Head of caudate nucleus (tissue), 42 donors: ENCODE results near the gene NCAPG2.

ENCODE experiments used
- DNase-seq, 42 donors: peaks; one replicate each; pipeline versions ENCODE4 v3.0.0 to v3.0.0-alpha.2; 2020 to 2021; ENCODE audit warnings: mixed read lengths in 7 of 42
- intact Hi-C: fragments of 100-400 bp; cut with DNase I; formaldehyde crosslinking; loops from one replicate; pipeline ENCODE4 v1.15.0; 2022

The NCAPG2 gene

GRCh38 chr7:158704524-158705233 is at the start of gene NCAPG2:
TSS of gene NCAPG2 (minus strand) at chr7:158704804. CDS start at chr7:158701899, 2,905 bp downstream.
- intact Hi-C loops, result loop anchor here (2.0 to 10.0 kb wide), 2 partner anchors 124 to 150 kb away; partner anchors contain the start of genes DYNC2I1 and ESYT2
- DNase-seq, result peak; percentile 93 to 99 (median 98)

GRCh38 chr7:158753900-158754299 is 49.3 kb upstream of the NCAPG2 start:
- DNase-seq, result no peak
- intact Hi-C loops, result no loop called here

GRCh38 chr7:158751751-158752150 is 47.1 kb upstream of the NCAPG2 start:
- no peak for DNase-seq

GRCh38 chr7:158751199-158751598 is 46.6 kb upstream of the NCAPG2 start:
- intact Hi-C loops, result no loop called here
- no peak for DNase-seq

More at GRCh38 chr7:158751751-158752150, 47.1 kb upstream of the NCAPG2 start:
- intact Hi-C loops, result no loop called here

- intact Hi-C loops, result no loop called here
- DNase-seq, result peak in 1 of 42 donors; percentile 29
Observed at GRCh38 chr7:158750702-158751101, 46.1 kb upstream of the NCAPG2 start.

- intact Hi-C loops, result no loop called here
- peak in 1 of 42 donors; percentile 24 for DNase-seq
Observed at GRCh38 chr7:158749396-158749795, 44.8 kb upstream of the NCAPG2 start.

GRCh38 chr7:158748335-158748734 is 43.7 kb upstream of the NCAPG2 start:
- intact Hi-C loops, result no loop called here

GRCh38 chr7:158747408-158747807 is 42.8 kb upstream of the NCAPG2 start:
- peak in 1 of 42 donors; percentile 27 for DNase-seq
- intact Hi-C loops, result no loop called here

More at GRCh38 chr7:158748335-158748734, 43.7 kb upstream of the NCAPG2 start:
- DNase-seq, result peak in 1 of 42 donors; percentile 22

- intact Hi-C loops, result no loop called here
- DNase-seq, result peak in 1 of 42 donors; percentile 8
Observed at GRCh38 chr7:158746957-158747356, 42.4 kb upstream of the NCAPG2 start.

- DNase-seq, result no peak
- intact Hi-C loops, result no loop called here
Observed at GRCh38 chr7:158745057-158745715, 40.6 kb upstream of the NCAPG2 start.

GRCh38 chr7:158744070-158744469 is 39.5 kb upstream of the NCAPG2 start:
- intact Hi-C loops, result no loop called here
- no peak for DNase-seq

GRCh38 chr7:158743219-158743618 is 38.6 kb upstream of the NCAPG2 start:
- intact Hi-C loops, result no loop called here
- peak in 1 of 42 donors; percentile 10 for DNase-seq

GRCh38 chr7:158742065-158742821 is 37.6 kb upstream of the NCAPG2 start:
- intact Hi-C loops, result no loop called here
- DNase-seq, result peak in 1 of 42 donors; percentile 31

- intact Hi-C loops, result no loop called here
- peak in 1 of 42 donors; percentile 23 for DNase-seq
Observed at GRCh38 chr7:158741294-158741666, 36.7 kb upstream of the NCAPG2 start.

- DNase-seq, result peak in 1 of 42 donors; percentile 34
- intact Hi-C loops, result no loop called here
Observed at GRCh38 chr7:158740657-158741293, 36.2 kb upstream of the NCAPG2 start.

GRCh38 chr7:158740013-158740656 is 35.5 kb upstream of the NCAPG2 start:
- intact Hi-C loops, result no loop called here
- DNase-seq, result peak in 8 of 42 donors; percentile 20 to 49 (median 37)

- DNase-seq, result peak in 1 of 42 donors; percentile 30
- intact Hi-C loops, result no loop called here
Observed at GRCh38 chr7:158738841-158739240, 34.2 kb upstream of the NCAPG2 start.

GRCh38 chr7:158737064-158737695 is 32.6 kb upstream of the NCAPG2 start:
- intact Hi-C loops, result no loop called here

More at GRCh38 chr7:158737064-158737695, 32.6 kb upstream of the NCAPG2 start:
- peak in 1 of 42 donors; percentile 17 for DNase-seq
